Measurements from ENCODE around the gene SMIM15. TPM values are rescaled to one million over a fixed set of nuclear protein-coding genes. Genes with fewer than 3 reads are reported as not detected.

Gene SMIM15
- total RNA-seq, 3 donors from 2014 or later (not counting 1 experiment from before 2014, with no cell fraction given): 19.5 to 24.1 (median 23.8) TPM

DNA sequence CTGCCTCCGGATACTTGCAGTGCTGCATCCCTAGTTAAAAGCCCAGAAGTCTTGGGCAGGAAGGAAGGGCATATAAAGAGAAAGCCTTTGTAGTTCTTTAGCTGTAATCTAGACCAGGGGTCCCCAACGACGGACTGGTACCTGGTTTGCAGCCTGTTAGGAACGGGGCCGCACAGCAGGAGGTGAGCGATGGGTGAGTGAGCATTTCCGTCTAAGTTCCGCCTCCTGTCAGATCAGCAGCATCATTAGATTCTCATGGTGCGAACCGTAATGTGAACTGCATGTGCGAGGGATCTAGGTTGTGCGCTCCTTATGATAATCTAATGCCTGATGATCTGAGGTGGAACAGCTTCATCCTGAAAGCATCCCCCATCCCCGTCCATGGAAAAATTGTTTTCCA is 1.6 kb upstream of the SMIM15 start:
- no peaks in the 10 kb centered on the region for H3K9me3 ChIP-seq (ENCODE audit: control insufficient read depth, insufficient read depth, low read length)
- ATAC-seq (no peak), DNase-seq (no peak)
- H3K27ac Mint-ChIP-seq: peak overlapping the region; percentile 92 to 97
- no peaks in the 10 kb centered on the region for H3K9me3 Mint-ChIP-seq
- H3K4me3 Mint-ChIP-seq: peak overlapping the region; percentile 97
- 98% methylated on average over 13 of the region's 13 CpGs for WGBS (ENCODE audit: insufficient coverage)
- H3K27ac ChIP-seq (ENCODE audit: low read length): no peak overlapping the region
- intact Hi-C loops (cut with micrococcal nuclease): loop anchor here (2.0 to 10.0 kb wide), 2 partner anchors 169 to 219 kb away; partner anchors contain the start of genes ERCC8, NDUFAF2 and ZSWIM6
- H3K36me3 ChIP-seq (ENCODE audit: control insufficient read depth, insufficient read depth, low read length): peaks cover 13% of the 10 kb centered on the region
- peaks cover 34 to 42% of the 10 kb centered on the region in 2 donors for H3K4me1 Mint-ChIP-seq
- peaks cover 6% of the 10 kb centered on the region for H3K4me1 ChIP-seq (ENCODE audit: control insufficient read depth, insufficient read depth, low read length)
- TF ChIP-seq, protein P1, sequence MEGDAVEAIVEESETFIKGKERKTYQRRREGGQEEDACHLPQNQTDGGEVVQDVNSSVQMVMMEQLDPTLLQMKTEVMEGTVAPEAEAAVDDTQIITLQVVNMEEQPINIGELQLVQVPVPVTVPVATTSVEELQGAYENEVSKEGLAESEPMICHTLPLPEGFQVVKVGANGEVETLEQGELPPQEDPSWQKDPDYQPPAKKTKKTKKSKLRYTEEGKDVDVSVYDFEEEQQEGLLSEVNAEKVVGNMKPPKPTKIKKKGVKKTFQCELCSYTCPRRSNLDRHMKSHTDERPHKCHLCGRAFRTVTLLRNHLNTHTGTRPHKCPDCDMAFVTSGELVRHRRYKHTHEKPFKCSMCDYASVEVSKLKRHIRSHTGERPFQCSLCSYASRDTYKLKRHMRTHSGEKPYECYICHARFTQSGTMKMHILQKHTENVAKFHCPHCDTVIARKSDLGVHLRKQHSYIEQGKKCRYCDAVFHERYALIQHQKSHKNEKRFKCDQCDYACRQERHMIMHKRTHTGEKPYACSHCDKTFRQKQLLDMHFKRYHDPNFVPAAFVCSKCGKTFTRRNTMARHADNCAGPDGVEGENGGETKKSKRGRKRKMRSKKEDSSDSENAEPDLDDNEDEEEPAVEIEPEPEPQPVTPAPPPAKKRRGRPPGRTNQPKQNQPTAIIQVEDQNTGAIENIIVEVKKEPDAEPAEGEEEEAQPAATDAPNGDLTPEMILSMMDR (IDR thresholded peaks at IDR 0.05): no peak
- H3K36me3 Mint-ChIP-seq: peaks cover 13% of the 10 kb centered on the region
- no peak overlapping the region for H3K4me3 ChIP-seq (ENCODE audit: low read length)
- H3K27me3 Mint-ChIP-seq (ENCODE audit: low read depth in 2 of 2): peaks cover 0 to 2% of the 10 kb centered on the region in 2 donors
- no peaks in the 10 kb centered on the region for H3K27me3 ChIP-seq (ENCODE audit: control insufficient read depth, insufficient read depth, low read length)

DNA sequence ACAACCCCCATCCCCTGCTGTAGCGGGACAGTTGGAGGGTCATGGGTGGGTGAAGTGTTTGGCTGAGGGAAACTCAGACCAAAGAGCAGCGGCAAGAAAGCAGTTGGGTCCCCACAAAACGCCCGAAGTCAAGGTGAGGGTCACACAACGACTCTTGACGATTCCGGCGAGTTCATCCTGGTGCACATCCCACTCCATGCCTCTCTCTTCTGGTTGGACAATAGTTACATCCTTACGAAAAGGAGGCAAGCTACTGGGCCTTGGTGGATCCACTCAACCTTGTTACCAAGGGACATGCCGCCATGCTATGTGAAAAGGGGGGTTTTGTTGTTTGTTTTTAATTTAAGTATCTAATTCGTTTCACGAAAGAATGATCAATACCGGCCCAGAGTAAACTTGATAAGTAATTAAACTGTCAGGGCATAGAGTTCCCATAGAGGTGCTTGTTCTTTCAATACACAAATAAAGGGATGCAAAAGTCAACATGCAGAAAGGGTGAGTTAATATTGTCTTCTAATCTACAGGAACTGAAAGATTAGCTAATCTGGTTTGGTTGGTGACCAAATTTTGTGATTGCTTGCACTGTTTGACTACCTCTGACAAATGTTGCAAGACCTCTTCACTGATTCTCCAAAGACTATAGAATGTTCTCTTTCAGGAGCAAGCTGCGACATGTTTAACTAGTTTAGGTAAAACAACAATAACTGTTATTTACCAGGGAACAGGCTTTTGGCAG is 732 bp upstream of the SMIM15 start:
- H3K27ac ChIP-seq (ENCODE audit: low read length): peak overlapping the region; percentile 86
- H3K4me1 ChIP-seq (ENCODE audit: control insufficient read depth, insufficient read depth, low read length): peaks cover 6% of the 10 kb centered on the region
- H3K4me3 Mint-ChIP-seq: peak overlapping the region; percentile 97
- TF ChIP-seq, protein P1 (IDR thresholded peaks at IDR 0.05): no peak
- peak overlapping the region; percentile 92 to 97 for H3K27ac Mint-ChIP-seq
- H3K36me3 ChIP-seq (ENCODE audit: control insufficient read depth, insufficient read depth, low read length): peaks cover 22% of the 10 kb centered on the region
- no peak for DNase-seq
- peak overlapping the region; percentile 97 for H3K4me3 ChIP-seq (ENCODE audit: low read length)
- no peak for ATAC-seq
- H3K27me3 Mint-ChIP-seq (ENCODE audit: low read depth in 2 of 2): peaks cover 0 to 2% of the 10 kb centered on the region in 2 donors
- H3K27me3 ChIP-seq (ENCODE audit: control insufficient read depth, insufficient read depth, low read length): no peaks in the 10 kb centered on the region
- intact Hi-C loops (cut with micrococcal nuclease): loop anchor here (1.0 to 10.0 kb wide), 3 partner anchors 170 to 245 kb away; partner anchors contain the start of genes ERCC8, NDUFAF2 and ZSWIM6
- no peaks in the 10 kb centered on the region for H3K9me3 Mint-ChIP-seq
- WGBS (ENCODE audit: insufficient coverage): 65% methylated on average over 14 of the region's 14 CpGs
- H3K36me3 Mint-ChIP-seq: peaks cover 19% of the 10 kb centered on the region
- peaks cover 38 to 42% of the 10 kb centered on the region in 2 donors for H3K4me1 Mint-ChIP-seq
- H3K9me3 ChIP-seq (ENCODE audit: control insufficient read depth, insufficient read depth, low read length): no peaks in the 10 kb centered on the region

DNA sequence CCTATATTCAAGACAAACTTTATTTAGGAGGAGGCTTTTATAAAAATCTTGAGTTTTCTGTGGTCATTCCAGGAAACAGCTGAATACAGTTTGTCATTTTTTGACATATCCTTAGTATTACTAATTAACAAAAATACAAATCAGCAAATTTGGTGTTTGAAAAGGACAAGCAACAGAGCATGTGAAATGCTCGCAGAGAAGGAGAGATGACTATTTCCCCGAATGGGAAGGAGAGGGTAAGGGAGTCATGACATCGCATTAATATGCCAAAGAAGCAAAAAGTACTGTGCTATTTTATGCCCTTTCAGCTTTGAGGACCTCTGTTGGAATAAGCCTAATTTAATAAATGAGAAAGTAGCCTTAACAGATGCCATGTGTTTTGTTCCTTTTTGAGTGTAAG is 1.8 kb downstream of the SMIM15 start:
- Mint-ChIP-seq H3K4me3 (peak overlapping the region; percentile 65), H3K9me3 (no peaks in the 10 kb centered on the region), H3K27me3 (ENCODE audit: low read depth in 2 of 2) (no peaks in the 10 kb centered on the region), H3K27ac (peak overlapping the region; percentile 16 to 76), H3K4me1 (peaks cover 38 to 42% of the 10 kb centered on the region in 2 donors), H3K36me3 (peaks cover 22% of the 10 kb centered on the region)
- WGBS (ENCODE audit: insufficient coverage): 91% methylated on average over 3 of the region's 3 CpGs
- DNase-seq (no peak), ATAC-seq (no peak)
- TF ChIP-seq, protein P1 (IDR thresholded peaks at IDR 0.05): no peak
- H3K27me3 ChIP-seq (ENCODE audit: control insufficient read depth, insufficient read depth, low read length): no peaks in the 10 kb centered on the region
- H3K4me3 ChIP-seq (ENCODE audit: low read length): no peak overlapping the region
- intact Hi-C loops (cut with micrococcal nuclease): loop anchor here (10.0 kb wide), 1 partner anchor 216 kb away; the partner anchor contains the start of genes ERCC8 and NDUFAF2
- no peak overlapping the region for H3K27ac ChIP-seq (ENCODE audit: low read length)
- peaks cover 23% of the 10 kb centered on the region for H3K36me3 ChIP-seq (ENCODE audit: control insufficient read depth, insufficient read depth, low read length)
- peaks cover 6% of the 10 kb centered on the region for H3K4me1 ChIP-seq (ENCODE audit: control insufficient read depth, insufficient read depth, low read length)
- H3K9me3 ChIP-seq (ENCODE audit: control insufficient read depth, insufficient read depth, low read length): no peaks in the 10 kb centered on the region

Measured in natural killer cell (primary cell).